Fibroblast of pulmonary artery (primary cell): ENCODE measurements around the gene PPP4R1.
A peak's percentile ranks its signal among the peaks of the same experiment; 100 is the strongest.

Source experiments
- DNase-seq: peaks from one replicate; pipeline ENCODE4 v3.0.0-alpha.2; 2010; ENCODE audit warnings: low read depth
- H3K4me3 ChIP-seq: replicated peaks from 2 replicates; pipeline ENCODE4 v1.5.1; 2011; ENCODE audit warnings: low read depth, mild to moderate bottlenecking, control low read depth, low read length, moderate library complexity
- CTCF ChIP-seq: IDR thresholded peaks from 2 replicates; pipeline ENCODE4 v1.5.1; 2011; ENCODE audit warnings: mild to moderate bottlenecking, control low read depth, low read length, inconsistent platforms; ENCODE audit errors: missing control alignments

PPP4R1 gene

GRCh38 chr18:9615280-9615797, 980 bp upstream of the PPP4R1 start:
- peak overlapping the region; percentile 83 for H3K4me3 ChIP-seq
- no peak for TF ChIP-seq CTCF
- no peak for DNase-seq

- peak overlapping the region; percentile 83 for H3K4me3 ChIP-seq
- peak; percentile 47 for DNase-seq
- no peak for TF ChIP-seq CTCF
Observed at GRCh38 chr18:9613550-9614400, 584 bp downstream of the PPP4R1 start.

- H3K4me3 ChIP-seq = peak overlapping the region; percentile 83
- no peak for DNase-seq
- TF ChIP-seq CTCF = no peak
Observed at GRCh38 chr18:9612977-9613376, 1.4 kb downstream of the PPP4R1 start.

DNA sequence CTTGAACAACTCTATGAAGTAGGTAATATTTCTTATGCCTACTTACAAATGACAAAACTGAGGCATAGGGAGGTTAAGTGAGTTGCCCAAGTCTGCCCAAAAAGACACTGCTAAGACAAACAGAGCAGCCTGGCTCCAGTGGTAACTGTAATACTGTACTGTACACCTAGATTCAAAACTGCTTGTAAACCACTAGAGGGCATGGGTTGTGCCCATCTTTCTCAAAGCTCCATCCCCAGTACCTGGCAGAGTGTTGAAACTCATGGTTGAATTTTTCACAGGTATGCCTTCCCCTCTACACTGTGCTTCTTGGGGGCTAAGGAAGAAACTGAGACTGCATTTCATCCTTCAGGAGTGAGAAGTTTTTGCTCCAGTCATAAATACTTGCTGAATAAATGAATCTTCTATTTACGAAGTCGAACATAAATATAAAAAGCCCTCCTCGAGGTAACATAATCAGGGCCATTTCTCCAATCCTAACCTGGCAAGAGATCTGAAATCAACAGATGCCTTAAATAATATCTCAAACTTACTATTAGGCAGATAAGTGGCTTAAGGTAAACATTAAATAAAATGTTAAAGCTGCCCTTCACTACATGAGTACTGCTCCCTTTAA, 2.0 kb downstream of the PPP4R1 start:
- peak; percentile 87 for TF ChIP-seq CTCF
- peak overlapping the region; percentile 83 for H3K4me3 ChIP-seq
- peak; percentile 60 for DNase-seq

DNA sequence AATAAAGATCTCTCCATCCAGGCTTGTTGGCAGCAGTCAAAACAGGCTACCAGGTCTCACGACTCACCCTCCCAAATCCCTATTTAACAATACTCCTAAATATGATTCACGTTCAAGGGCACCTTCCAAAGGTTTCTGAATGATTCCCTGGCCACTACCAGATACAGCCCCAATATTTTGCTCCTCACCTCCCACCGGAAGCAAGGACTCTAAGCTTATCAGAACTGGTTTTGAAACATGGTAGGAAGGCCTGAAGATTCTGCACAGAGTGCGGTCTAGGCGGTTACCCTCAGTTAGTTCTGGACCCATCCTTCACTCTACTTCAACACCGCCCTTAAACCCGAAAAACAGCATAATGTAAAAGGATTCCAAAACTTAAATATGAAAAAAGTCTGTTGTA, 5.2 kb downstream of the PPP4R1 start:
- H3K4me3 ChIP-seq = no peak overlapping the region
- no peak for DNase-seq
- no peak for TF ChIP-seq CTCF

- H3K4me3 ChIP-seq = no peak overlapping the region
- no peak for DNase-seq
- TF ChIP-seq CTCF = no peak
Observed at GRCh38 chr18:9608728-9609127, 5.6 kb downstream of the PPP4R1 start.
